ENCODE data around the gene ST3GAL2.

Gene ST3GAL2

GRCh38 chr16:70473446-70474319, 34.8 kb upstream of the ST3GAL2 start:
- Mint-ChIP-seq H3K4me1 (ENCODE audit: low read depth) (peaks cover 28% of the 10 kb centered on the region), H3K9me3 (no peaks in the 10 kb centered on the region), H3K4me3 (no peak overlapping the region), H3K27me3 (no peaks in the 10 kb centered on the region), H3K27ac (peak overlapping the region; percentile 68), H3K36me3 (ENCODE audit: low read depth) (peaks cover 38% of the 10 kb centered on the region)
- DNase-seq = no peak

- H3K4me3 Mint-ChIP-seq = no peak overlapping the region
- H3K4me1 Mint-ChIP-seq (ENCODE audit: low read depth) = peaks cover 22% of the 10 kb centered on the region
- H3K27me3 Mint-ChIP-seq = no peaks in the 10 kb centered on the region
- H3K27ac Mint-ChIP-seq = peak overlapping the region; percentile 40
- H3K9me3 Mint-ChIP-seq = no peaks in the 10 kb centered on the region
- peaks cover 31% of the 10 kb centered on the region for H3K36me3 Mint-ChIP-seq (ENCODE audit: low read depth)
- no peak for DNase-seq
Observed at GRCh38 chr16:70472786-70473433, 34.0 kb upstream of the ST3GAL2 start.

GRCh38 chr16:70470927-70471341, 32.0 kb upstream of the ST3GAL2 start:
- DNase-seq = no peak
- Mint-ChIP-seq H3K4me3 (no peak overlapping the region), H3K4me1 (ENCODE audit: low read depth) (peaks cover 5% of the 10 kb centered on the region), H3K27me3 (no peaks in the 10 kb centered on the region), H3K36me3 (ENCODE audit: low read depth) (peaks cover 23% of the 10 kb centered on the region), H3K27ac (no peak overlapping the region), H3K9me3 (no peaks in the 10 kb centered on the region)

GRCh38 chr16:70470141-70470926, 31.4 kb upstream of the ST3GAL2 start:
- no peak overlapping the region for H3K4me3 Mint-ChIP-seq
- H3K4me1 Mint-ChIP-seq (ENCODE audit: low read depth) = no peaks in the 10 kb centered on the region
- no peak for DNase-seq
- H3K27me3 Mint-ChIP-seq = no peaks in the 10 kb centered on the region
- peaks cover 19% of the 10 kb centered on the region for H3K36me3 Mint-ChIP-seq (ENCODE audit: low read depth)
- H3K27ac Mint-ChIP-seq = peak overlapping the region; percentile 15
- no peaks in the 10 kb centered on the region for H3K9me3 Mint-ChIP-seq

GRCh38 chr16:70468776-70469525, 30.1 kb upstream of the ST3GAL2 start:
- peaks cover 24% of the 10 kb centered on the region for H3K36me3 Mint-ChIP-seq (ENCODE audit: low read depth)
- no peaks in the 10 kb centered on the region for H3K27me3 Mint-ChIP-seq
- H3K9me3 Mint-ChIP-seq = no peaks in the 10 kb centered on the region
- no peak for DNase-seq
- H3K27ac Mint-ChIP-seq = no peak overlapping the region
- H3K4me3 Mint-ChIP-seq = no peak overlapping the region
- H3K4me1 Mint-ChIP-seq (ENCODE audit: low read depth) = no peaks in the 10 kb centered on the region

GRCh38 chr16:70467608-70468007, 28.7 kb upstream of the ST3GAL2 start:
- H3K36me3 Mint-ChIP-seq (ENCODE audit: low read depth) = peaks cover 18% of the 10 kb centered on the region

GRCh38 chr16:70467113-70467512, 28.2 kb upstream of the ST3GAL2 start:
- H3K4me1 Mint-ChIP-seq (ENCODE audit: low read depth) = no peaks in the 10 kb centered on the region
- H3K9me3 Mint-ChIP-seq = no peaks in the 10 kb centered on the region
- no peaks in the 10 kb centered on the region for H3K27me3 Mint-ChIP-seq
- no peak overlapping the region for H3K4me3 Mint-ChIP-seq
- no peak overlapping the region for H3K27ac Mint-ChIP-seq
- DNase-seq = no peak
- H3K36me3 Mint-ChIP-seq (ENCODE audit: low read depth) = peaks cover 18% of the 10 kb centered on the region

More at GRCh38 chr16:70467608-70468007, 28.7 kb upstream of the ST3GAL2 start:
- Mint-ChIP-seq H3K27ac (peak overlapping the region; percentile 6), H3K27me3 (no peaks in the 10 kb centered on the region), H3K4me1 (ENCODE audit: low read depth) (no peaks in the 10 kb centered on the region), H3K4me3 (no peak overlapping the region), H3K9me3 (no peaks in the 10 kb centered on the region)
- no peak for DNase-seq

- H3K27ac Mint-ChIP-seq = no peak overlapping the region
- peaks cover 18% of the 10 kb centered on the region for H3K36me3 Mint-ChIP-seq (ENCODE audit: low read depth)
- no peaks in the 10 kb centered on the region for H3K9me3 Mint-ChIP-seq
- DNase-seq = no peak
- no peak overlapping the region for H3K4me3 Mint-ChIP-seq
- H3K4me1 Mint-ChIP-seq (ENCODE audit: low read depth) = no peaks in the 10 kb centered on the region
- H3K27me3 Mint-ChIP-seq = no peaks in the 10 kb centered on the region
Observed at GRCh38 chr16:70466805-70467076, 27.8 kb upstream of the ST3GAL2 start.

- no peaks in the 10 kb centered on the region for H3K4me1 Mint-ChIP-seq (ENCODE audit: low read depth)
- no peak for DNase-seq
- no peak overlapping the region for H3K4me3 Mint-ChIP-seq
- H3K27ac Mint-ChIP-seq = no peak overlapping the region
- H3K36me3 Mint-ChIP-seq (ENCODE audit: low read depth) = peaks cover 17% of the 10 kb centered on the region
- H3K9me3 Mint-ChIP-seq = no peaks in the 10 kb centered on the region
- no peaks in the 10 kb centered on the region for H3K27me3 Mint-ChIP-seq
Observed at GRCh38 chr16:70465999-70466804, 27.3 kb upstream of the ST3GAL2 start.

- H3K27ac Mint-ChIP-seq = no peak overlapping the region
- no peaks in the 10 kb centered on the region for H3K27me3 Mint-ChIP-seq
- DNase-seq = no peak
- H3K4me1 Mint-ChIP-seq (ENCODE audit: low read depth) = peaks cover 1% of the 10 kb centered on the region
- H3K36me3 Mint-ChIP-seq (ENCODE audit: low read depth) = peaks cover 12% of the 10 kb centered on the region
- no peak overlapping the region for H3K4me3 Mint-ChIP-seq
- H3K9me3 Mint-ChIP-seq = no peaks in the 10 kb centered on the region
Observed at GRCh38 chr16:70463235-70463634, 24.3 kb upstream of the ST3GAL2 start.

GRCh38 chr16:70460737-70461261, 21.9 kb upstream of the ST3GAL2 start:
- Mint-ChIP-seq H3K36me3 (ENCODE audit: low read depth) (peaks cover 5% of the 10 kb centered on the region), H3K9me3 (no peaks in the 10 kb centered on the region), H3K27me3 (no peaks in the 10 kb centered on the region), H3K4me1 (ENCODE audit: low read depth) (peaks cover 7% of the 10 kb centered on the region), H3K4me3 (no peak overlapping the region), H3K27ac (no peak overlapping the region)
- no peak for DNase-seq

- Mint-ChIP-seq H3K9me3 (no peaks in the 10 kb centered on the region), H3K27me3 (no peaks in the 10 kb centered on the region), H3K4me3 (no peak overlapping the region), H3K36me3 (ENCODE audit: low read depth) (peaks cover 7% of the 10 kb centered on the region), H3K27ac (no peak overlapping the region), H3K4me1 (ENCODE audit: low read depth) (peaks cover 25% of the 10 kb centered on the region)
- DNase-seq = no peak
Observed at GRCh38 chr16:70457446-70458166, 18.7 kb upstream of the ST3GAL2 start.

- Mint-ChIP-seq H3K36me3 (ENCODE audit: low read depth) (peaks cover 7% of the 10 kb centered on the region), H3K27me3 (no peaks in the 10 kb centered on the region), H3K9me3 (no peaks in the 10 kb centered on the region), H3K4me1 (ENCODE audit: low read depth) (peaks cover 25% of the 10 kb centered on the region), H3K27ac (peak overlapping the region; percentile 12), H3K4me3 (peak overlapping the region; percentile 88)
- no peak for DNase-seq
Observed at GRCh38 chr16:70455910-70456309, 17.0 kb upstream of the ST3GAL2 start.

Data from activated T-cell treated with anti-CD3 and anti-CD28 coated beads, Interleukin-2, amount 50 U/mL, for 24 hours (primary cell).